Measurements from ENCODE around the gene RBM15. TPM values are rescaled to one million over a fixed set of nuclear protein-coding genes. Genes with fewer than 3 reads are reported as not detected.
A peak's percentile ranks its signal among the peaks of the same experiment; 100 is the strongest.

The RBM15 gene
- polyA plus RNA-seq, 4 donors, result 1.6 to 13.9 (median 3.7) TPM

- WGBS, 3 donors, result 3 to 6% (median 5%) methylated on average over 9 of the region's 9 CpGs
- no peak for FAIRE-seq
- Histone ChIP-seq H3K36me3 (ENCODE audit: control insufficient read depth in 3 of 3, insufficient read depth in 2 of 3, low read depth in 1 of 3, low read length in 3 of 3) (peaks cover 0 to 21% (median 3%) of the 10 kb centered on the region in 3 donors), H3K9me3 (ENCODE audit: control insufficient read depth in 2 of 2, insufficient read depth in 1 of 2, low read depth in 1 of 2, low read length in 1 of 2) (no peaks in the 10 kb centered on the region), H3K27me3 (ENCODE audit: control insufficient read depth in 3 of 3, insufficient read depth in 3 of 3, low read length in 3 of 3) (no peaks in the 10 kb centered on the region), H3K4me1 (ENCODE audit: control insufficient read depth in 3 of 3, insufficient read depth in 2 of 3, low read depth in 1 of 3, low read length in 2 of 3) (peaks cover 16 to 41% (median 27%) of the 10 kb centered on the region in 3 donors), H3K27ac (ENCODE audit: low read depth in 1 of 3, low read length in 2 of 3) (peak overlapping the region in 2 of 3 donors; percentile 95 to 99), H3K4me3 (ENCODE audit: low read depth in 1 of 3, low read length in 3 of 3) (peak overlapping the region; percentile 95 to 98 (median 97))
- DNase-seq, result no peak
Measured at GRCh38 chr1:110340207-110340468, 961 bp downstream of the RBM15 start.

- DNase-seq (no peak), FAIRE-seq (no peak)
- no peaks in the 10 kb centered on the region for H3K27me3 ChIP-seq (ENCODE audit: control insufficient read depth in 3 of 3, insufficient read depth in 3 of 3, low read length in 3 of 3)
- no peak overlapping the region for H3K27ac ChIP-seq (ENCODE audit: low read depth in 1 of 3, low read length in 2 of 3)
- H3K36me3 ChIP-seq (ENCODE audit: control insufficient read depth in 3 of 3, insufficient read depth in 2 of 3, low read depth in 1 of 3, low read length in 3 of 3), result peaks cover 0 to 21% (median 3%) of the 10 kb centered on the region in 3 donors
- no peaks in the 10 kb centered on the region for H3K9me3 ChIP-seq (ENCODE audit: control insufficient read depth in 2 of 2, insufficient read depth in 1 of 2, low read depth in 1 of 2, low read length in 1 of 2)
- H3K4me3 ChIP-seq (ENCODE audit: low read depth in 1 of 3, low read length in 3 of 3), result peak overlapping the region in 1 of 3 donors; percentile 97
- WGBS, 3 donors, result 83 to 88% (median 87%) methylated on average over 27 of the region's 27 CpGs
- peaks cover 14 to 40% (median 25%) of the 10 kb centered on the region in 3 donors for H3K4me1 ChIP-seq (ENCODE audit: control insufficient read depth in 3 of 3, insufficient read depth in 2 of 3, low read depth in 1 of 3, low read length in 2 of 3)
Measured at GRCh38 chr1:110341146-110341871, 2.1 kb downstream of the RBM15 start.

GRCh38 chr1:110341872-110342331 is 2.7 kb downstream of the RBM15 start:
- DNase-seq (peak in 1 of 2 donors; percentile 21), FAIRE-seq (no peak)
- Histone ChIP-seq H3K36me3 (ENCODE audit: control insufficient read depth in 3 of 3, insufficient read depth in 2 of 3, low read depth in 1 of 3, low read length in 3 of 3) (peaks cover 0 to 26% (median 3%) of the 10 kb centered on the region in 3 donors), H3K27me3 (ENCODE audit: control insufficient read depth in 3 of 3, insufficient read depth in 3 of 3, low read length in 3 of 3) (no peaks in the 10 kb centered on the region), H3K4me1 (ENCODE audit: control insufficient read depth in 3 of 3, insufficient read depth in 2 of 3, low read depth in 1 of 3, low read length in 2 of 3) (peaks cover 12 to 41% (median 30%) of the 10 kb centered on the region in 3 donors), H3K4me3 (ENCODE audit: low read depth in 1 of 3, low read length in 3 of 3) (peak overlapping the region in 2 of 3 donors; percentile 6 to 45), H3K9me3 (ENCODE audit: control insufficient read depth in 2 of 2, insufficient read depth in 1 of 2, low read depth in 1 of 2, low read length in 1 of 2) (no peaks in the 10 kb centered on the region), H3K27ac (ENCODE audit: low read depth in 1 of 3, low read length in 2 of 3) (no peak overlapping the region)
- WGBS, 3 donors, result 55 to 59% (median 55%) methylated on average over 9 of the region's 9 CpGs

GRCh38 chr1:110343249-110343648 is 4.1 kb downstream of the RBM15 start:
- Histone ChIP-seq H3K27me3 (ENCODE audit: control insufficient read depth in 3 of 3, insufficient read depth in 3 of 3, low read length in 3 of 3) (no peaks in the 10 kb centered on the region), H3K9me3 (ENCODE audit: control insufficient read depth in 2 of 2, insufficient read depth in 1 of 2, low read depth in 1 of 2, low read length in 1 of 2) (no peaks in the 10 kb centered on the region), H3K4me1 (ENCODE audit: control insufficient read depth in 3 of 3, insufficient read depth in 2 of 3, low read depth in 1 of 3, low read length in 2 of 3) (peaks cover 15 to 43% (median 30%) of the 10 kb centered on the region in 3 donors), H3K27ac (ENCODE audit: low read depth in 1 of 3, low read length in 2 of 3) (no peak overlapping the region), H3K36me3 (ENCODE audit: control insufficient read depth in 3 of 3, insufficient read depth in 2 of 3, low read depth in 1 of 3, low read length in 3 of 3) (peaks cover 0 to 32% (median 8%) of the 10 kb centered on the region in 3 donors), H3K4me3 (ENCODE audit: low read depth in 1 of 3, low read length in 3 of 3) (peak overlapping the region in 1 of 3 donors; percentile 12)
- no peak for DNase-seq
- 39 to 54% (median 42%) methylated on average over 2 of the region's 2 CpGs for WGBS, 3 donors
- no peak for FAIRE-seq

GRCh38 chr1:110344152-110344551 is 5.0 kb downstream of the RBM15 start:
- H3K9me3 ChIP-seq (ENCODE audit: control insufficient read depth in 2 of 2, insufficient read depth in 1 of 2, low read depth in 1 of 2, low read length in 1 of 2), result no peaks in the 10 kb centered on the region
- peaks cover 15 to 49% (median 30%) of the 10 kb centered on the region in 3 donors for H3K4me1 ChIP-seq (ENCODE audit: control insufficient read depth in 3 of 3, insufficient read depth in 2 of 3, low read depth in 1 of 3, low read length in 2 of 3)
- peak overlapping the region in 1 of 3 donors; percentile 12 for H3K4me3 ChIP-seq (ENCODE audit: low read depth in 1 of 3, low read length in 3 of 3)
- 48 to 58% (median 51%) methylated on average over 3 of the region's 3 CpGs for WGBS, 3 donors
- DNase-seq, result no peak
- peaks cover 0 to 32% (median 8%) of the 10 kb centered on the region in 3 donors for H3K36me3 ChIP-seq (ENCODE audit: control insufficient read depth in 3 of 3, insufficient read depth in 2 of 3, low read depth in 1 of 3, low read length in 3 of 3)
- FAIRE-seq, result no peak
- H3K27ac ChIP-seq (ENCODE audit: low read depth in 1 of 3, low read length in 2 of 3), result no peak overlapping the region
- H3K27me3 ChIP-seq (ENCODE audit: control insufficient read depth in 3 of 3, insufficient read depth in 3 of 3, low read length in 3 of 3), result no peaks in the 10 kb centered on the region

- DNase-seq (no peak), FAIRE-seq (no peak)
- Histone ChIP-seq H3K4me3 (ENCODE audit: low read depth in 1 of 3, low read length in 3 of 3) (no peak overlapping the region), H3K9me3 (ENCODE audit: control insufficient read depth in 2 of 2, insufficient read depth in 1 of 2, low read depth in 1 of 2, low read length in 1 of 2) (no peaks in the 10 kb centered on the region), H3K27ac (ENCODE audit: low read depth in 1 of 3, low read length in 2 of 3) (no peak overlapping the region), H3K4me1 (ENCODE audit: control insufficient read depth in 3 of 3, insufficient read depth in 2 of 3, low read depth in 1 of 3, low read length in 2 of 3) (peaks cover 15 to 50% (median 31%) of the 10 kb centered on the region in 3 donors), H3K36me3 (ENCODE audit: control insufficient read depth in 3 of 3, insufficient read depth in 2 of 3, low read depth in 1 of 3, low read length in 3 of 3) (peaks cover 0 to 32% (median 8%) of the 10 kb centered on the region in 3 donors), H3K27me3 (ENCODE audit: control insufficient read depth in 3 of 3, insufficient read depth in 3 of 3, low read length in 3 of 3) (no peaks in the 10 kb centered on the region)
- WGBS, 3 donors, result 74 to 77% (median 77%) methylated on average over 3 of the region's 3 CpGs
Measured at GRCh38 chr1:110345480-110345879, 6.3 kb downstream of the RBM15 start.

- H3K4me1 ChIP-seq (ENCODE audit: control insufficient read depth in 3 of 3, insufficient read depth in 2 of 3, low read depth in 1 of 3, low read length in 2 of 3), result peaks cover 7 to 40% (median 23%) of the 10 kb centered on the region in 3 donors
- 53 to 75% (median 60%) methylated on average over 9 of the region's 9 CpGs for WGBS, 3 donors
Measured at GRCh38 chr1:110346690-110347089, 7.5 kb downstream of the RBM15 start.

GRCh38 chr1:110347182-110347893 is 8.2 kb downstream of the RBM15 start:
- no peak overlapping the region for H3K27ac ChIP-seq (ENCODE audit: low read depth in 1 of 3, low read length in 2 of 3)
- H3K27me3 ChIP-seq (ENCODE audit: control insufficient read depth in 3 of 3, insufficient read depth in 3 of 3, low read length in 3 of 3), result no peaks in the 10 kb centered on the region
- DNase-seq (no peak), FAIRE-seq (no peak)
- H3K4me1 ChIP-seq (ENCODE audit: control insufficient read depth in 3 of 3, insufficient read depth in 2 of 3, low read depth in 1 of 3, low read length in 2 of 3), result peaks cover 4 to 36% (median 20%) of the 10 kb centered on the region in 3 donors
- H3K36me3 ChIP-seq (ENCODE audit: control insufficient read depth in 3 of 3, insufficient read depth in 2 of 3, low read depth in 1 of 3, low read length in 3 of 3), result peaks cover 0 to 15% (median 5%) of the 10 kb centered on the region in 3 donors
- H3K4me3 ChIP-seq (ENCODE audit: low read depth in 1 of 3, low read length in 3 of 3), result no peak overlapping the region
- H3K9me3 ChIP-seq (ENCODE audit: control insufficient read depth in 2 of 2, insufficient read depth in 1 of 2, low read depth in 1 of 2, low read length in 1 of 2), result no peaks in the 10 kb centered on the region
- WGBS, 3 donors, result 68 to 76% (median 73%) methylated on average over 14 of the region's 14 CpGs

More at GRCh38 chr1:110346690-110347089, 7.5 kb downstream of the RBM15 start:
- DNase-seq, result no peak
- H3K27ac ChIP-seq (ENCODE audit: low read depth in 1 of 3, low read length in 2 of 3), result no peak overlapping the region
- no peaks in the 10 kb centered on the region for H3K9me3 ChIP-seq (ENCODE audit: control insufficient read depth in 2 of 2, insufficient read depth in 1 of 2, low read depth in 1 of 2, low read length in 1 of 2)
- no peaks in the 10 kb centered on the region for H3K27me3 ChIP-seq (ENCODE audit: control insufficient read depth in 3 of 3, insufficient read depth in 3 of 3, low read length in 3 of 3)
- no peak overlapping the region for H3K4me3 ChIP-seq (ENCODE audit: low read depth in 1 of 3, low read length in 3 of 3)
- no peak for FAIRE-seq
- H3K36me3 ChIP-seq (ENCODE audit: control insufficient read depth in 3 of 3, insufficient read depth in 2 of 3, low read depth in 1 of 3, low read length in 3 of 3), result peaks cover 0 to 20% (median 8%) of the 10 kb centered on the region in 3 donors
